GM10248 (cell line): ENCODE measurements around the gene VSTM5.

Experiments used
- CTCF ChIA-PET: fragments of 300-600 bp; sonication (Branson Sonifier 250); formaldehyde crosslinking; extraction: SDS; loops from one replicate; lab custom pipeline; 2021; ENCODE audit warnings: antibody characterized with exemption; lab: Yijun Ruan, JAX
- POLR2A ChIA-PET: fragments of 350-650 bp; sonication (Branson Sonifier 250); formaldehyde crosslinking; extraction: SDS; loops from one replicate; lab custom pipeline; 2020; ENCODE audit warnings: antibody characterized with exemption; lab: Yijun Ruan, JAX
- DNase-seq: peaks from one replicate; pipeline ENCODE4 v3.0.0; 2012; ENCODE audit errors: extremely low spot score
- TF ChIP-seq, protein P1 (sequence below): IDR thresholded peaks from 2 replicates; pipeline ENCODE4 v1.5.1; 2012; ENCODE audit warnings: mild to moderate bottlenecking, low read depth; ENCODE audit errors: extremely low read depth, missing control alignments, control extremely low read depth

Gene VSTM5

GRCh38 chr11:93832780-93833179 is 17.6 kb downstream of the VSTM5 start:
- TF ChIP-seq, protein P1, sequence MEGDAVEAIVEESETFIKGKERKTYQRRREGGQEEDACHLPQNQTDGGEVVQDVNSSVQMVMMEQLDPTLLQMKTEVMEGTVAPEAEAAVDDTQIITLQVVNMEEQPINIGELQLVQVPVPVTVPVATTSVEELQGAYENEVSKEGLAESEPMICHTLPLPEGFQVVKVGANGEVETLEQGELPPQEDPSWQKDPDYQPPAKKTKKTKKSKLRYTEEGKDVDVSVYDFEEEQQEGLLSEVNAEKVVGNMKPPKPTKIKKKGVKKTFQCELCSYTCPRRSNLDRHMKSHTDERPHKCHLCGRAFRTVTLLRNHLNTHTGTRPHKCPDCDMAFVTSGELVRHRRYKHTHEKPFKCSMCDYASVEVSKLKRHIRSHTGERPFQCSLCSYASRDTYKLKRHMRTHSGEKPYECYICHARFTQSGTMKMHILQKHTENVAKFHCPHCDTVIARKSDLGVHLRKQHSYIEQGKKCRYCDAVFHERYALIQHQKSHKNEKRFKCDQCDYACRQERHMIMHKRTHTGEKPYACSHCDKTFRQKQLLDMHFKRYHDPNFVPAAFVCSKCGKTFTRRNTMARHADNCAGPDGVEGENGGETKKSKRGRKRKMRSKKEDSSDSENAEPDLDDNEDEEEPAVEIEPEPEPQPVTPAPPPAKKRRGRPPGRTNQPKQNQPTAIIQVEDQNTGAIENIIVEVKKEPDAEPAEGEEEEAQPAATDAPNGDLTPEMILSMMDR = no peak
- DNase-seq = no peak
- CTCF ChIA-PET = interaction anchor here (0.6 kb wide), 1 partner anchor 13 kb away, joined by 3 read pairs; no protein-coding TSS in a partner anchor
- POLR2A ChIA-PET = no interaction called here

GRCh38 chr11:93831343-93832127 is 18.9 kb downstream of the VSTM5 start:
- CTCF ChIA-PET = interaction anchor here (1.6 kb wide), 1 partner anchor 12 kb away, joined by 5 read pairs; no protein-coding TSS in a partner anchor
- no peak for DNase-seq
- TF ChIP-seq, protein P1 = no peak
- POLR2A ChIA-PET = no interaction called here

DNA sequence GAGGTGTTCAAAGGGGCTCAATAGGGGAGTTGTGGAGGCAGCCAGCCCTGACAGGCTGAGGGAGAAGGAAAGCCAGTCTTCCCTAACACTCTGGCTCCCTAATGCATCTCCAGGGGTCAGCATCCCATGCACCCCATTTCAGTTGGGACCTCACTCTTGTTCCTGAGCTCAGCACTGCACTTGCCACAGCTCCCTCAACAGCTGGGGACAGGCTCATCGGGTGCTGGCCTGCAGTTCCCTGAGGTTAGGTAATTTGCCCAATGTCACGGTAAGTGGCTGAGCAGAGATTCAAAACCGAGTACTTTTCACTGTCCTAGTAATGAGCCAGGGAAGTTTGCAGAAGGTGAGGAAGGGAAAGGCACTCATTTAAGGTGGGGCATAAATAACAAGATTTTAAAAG is 20.8 kb downstream of the VSTM5 start:
- TF ChIP-seq, protein P1 = no peak
- DNase-seq = no peak
- POLR2A ChIA-PET = no interaction called here
- CTCF ChIA-PET = no interaction called here

DNA sequence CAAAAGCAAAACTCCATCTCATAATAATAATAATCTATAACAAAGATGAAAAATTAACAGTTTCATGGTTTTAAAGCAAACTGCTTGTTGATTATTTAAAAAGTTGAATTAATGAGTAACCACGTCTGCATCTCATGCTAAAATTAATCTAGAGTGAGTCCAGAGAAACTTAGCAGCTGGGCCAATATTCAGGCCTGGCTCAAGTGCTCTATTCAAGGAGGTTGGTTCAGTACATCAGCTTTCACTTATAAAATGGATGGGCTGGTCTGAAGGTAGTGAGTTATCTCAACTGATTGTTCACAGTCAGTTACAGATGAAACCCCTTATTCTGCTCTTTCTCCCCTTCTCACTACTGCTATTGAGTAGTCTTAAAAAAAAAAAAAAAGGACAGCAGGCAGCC is 23.1 kb downstream of the VSTM5 start:
- CTCF ChIA-PET = interaction anchor here (1.2 kb wide), 1 partner anchor 9 kb away, joined by 4 read pairs; no protein-coding TSS in a partner anchor
- no peak for DNase-seq
- POLR2A ChIA-PET = no interaction called here
- TF ChIP-seq, protein P1 = no peak

DNA sequence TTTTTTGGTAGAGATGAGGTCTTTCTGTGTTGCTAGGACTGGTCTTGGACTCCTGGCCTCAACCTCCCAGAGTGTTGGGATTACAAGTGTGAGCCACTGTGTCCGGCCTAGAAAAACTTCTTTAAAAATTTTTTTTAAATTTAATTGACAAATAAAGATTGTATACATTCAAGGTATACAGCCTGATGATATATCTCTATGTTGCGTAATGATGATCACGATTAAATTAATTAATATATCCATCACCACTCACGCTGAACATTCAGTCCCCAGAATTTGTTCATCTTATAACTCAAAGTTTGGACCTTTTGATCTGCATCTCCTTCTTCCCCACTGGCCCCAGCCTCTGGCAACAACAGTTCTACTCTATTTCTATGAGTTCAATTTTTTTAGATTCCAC is 27.2 kb downstream of the VSTM5 start:
- ChIA-PET POLR2A (no interaction called here), CTCF (no interaction called here)
- no peak for DNase-seq
- TF ChIP-seq, protein P1 = no peak

- no peak for DNase-seq
- TF ChIP-seq, protein P1 = no peak
- ChIA-PET CTCF (no interaction called here), POLR2A (no interaction called here)
Observed at GRCh38 chr11:93822359-93822758, 28.1 kb downstream of the VSTM5 start.

DNA sequence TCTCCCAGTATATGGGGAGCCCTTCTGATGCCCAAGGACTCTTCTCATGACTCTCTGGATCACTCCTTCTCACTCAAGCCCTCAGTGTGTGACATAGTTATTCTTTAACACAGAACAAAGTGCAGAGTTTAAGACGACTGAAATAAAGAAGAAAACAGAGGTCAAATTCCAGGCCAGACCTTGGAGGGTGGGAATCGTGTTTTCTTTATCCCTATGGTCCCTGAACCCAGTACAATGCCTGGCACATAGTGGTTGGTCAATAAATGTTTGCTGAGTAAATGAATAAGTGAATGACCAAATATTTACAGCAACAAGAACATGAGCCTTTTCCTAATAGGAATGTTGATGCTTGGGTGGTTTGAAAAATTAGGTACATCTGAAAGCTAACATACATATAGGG is 28.8 kb downstream of the VSTM5 start:
- POLR2A ChIA-PET = no interaction called here
- no peak for DNase-seq
- CTCF ChIA-PET = no interaction called here
- TF ChIP-seq, protein P1 = no peak
